Lower leg skin (tissue), 4 donors: ENCODE results near the gene PGAP3. TPM values are rescaled to one million over a fixed set of nuclear protein-coding genes. Genes with fewer than 3 reads are reported as not detected.

Source experiments
- DNase-seq, 2 donors: peaks; one replicate each; pipeline ENCODE4 v3.0.0-alpha.2; 2019; ENCODE audit warnings: low spot score in 2 of 2
- H3K4me3 ChIP-seq: fragments of 200-600 bp; sonication (generic); 2 replicates; pipeline ENCODE4 v1.5.1; 2017; ENCODE audit warnings: mild to moderate bottlenecking, low read depth; ENCODE audit not compliant: poor library complexity, severe bottlenecking
- POLR2A ChIP-seq, 2 donors: fragments of 450-650 bp; IDR thresholded peaks; one replicate each; pipeline ENCODE4 v1.6.1; 2016 to 2017; ENCODE audit warnings: antibody characterized with exemption in 2 of 2, mild to moderate bottlenecking in 1 of 2, moderate library complexity in 1 of 2
- WGBS, 2 donors: methylation state at CpG; one replicate each; pipeline ENCODE4 v1.1.5; 2018; 5-methylcytosine and 5-hydroxymethylcytosine counted together
- intact Hi-C: fragments of 100-400 bp; cut with DNase I; formaldehyde crosslinking; loops from one replicate; pipeline ENCODE4 v1.15.0; 2023; ENCODE audit warnings: low total_unique reads
- total RNA-seq, 4 donors: library from RNA; depleted of rRNA; stranded (reverse); fragments of >200 nt; gene quantifications; one replicate each; pipeline ENCODE4 v1.1.0, GENCODE V29; 2016
- TF ChIP-seq, protein P1 (sequence below), 3 donors: fragments of 450-650 bp; IDR thresholded peaks; one replicate each; pipeline ENCODE4 v1.5.1; 2016; ENCODE audit warnings: antibody characterized with exemption in 3 of 3, mild to moderate bottlenecking in 3 of 3, moderate library complexity in 2 of 3

Gene PGAP3
- total RNA-seq, 4 donors from 2014 or later = 24.2 to 41.4 (median 28.8) TPM

DNA sequence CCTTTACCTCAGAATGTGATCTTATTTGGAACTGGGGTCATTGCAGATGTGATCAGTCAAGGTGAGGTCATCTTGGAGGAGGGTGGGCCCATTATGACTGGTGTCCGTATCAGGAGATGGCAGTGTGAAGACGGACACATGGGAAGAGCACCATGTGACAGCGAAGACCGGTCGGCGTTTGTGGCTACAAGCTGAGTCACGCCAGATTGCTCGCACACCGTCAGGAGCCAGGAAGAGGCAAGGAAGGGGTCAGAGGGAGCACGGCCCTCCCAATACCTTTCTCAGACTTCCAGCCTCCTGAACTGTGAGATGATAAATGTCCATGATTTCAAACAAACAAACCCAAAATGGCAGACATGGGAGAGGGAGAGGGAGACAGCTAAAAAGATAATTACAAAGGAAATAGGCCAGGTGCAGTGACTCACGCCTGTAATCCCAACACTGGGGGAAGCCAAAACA, 37.7 kb downstream of the PGAP3 start:
- TF ChIP-seq POLR2A (IDR thresholded peaks at IDR 0.05) = no peak
- TF ChIP-seq, protein P1, sequence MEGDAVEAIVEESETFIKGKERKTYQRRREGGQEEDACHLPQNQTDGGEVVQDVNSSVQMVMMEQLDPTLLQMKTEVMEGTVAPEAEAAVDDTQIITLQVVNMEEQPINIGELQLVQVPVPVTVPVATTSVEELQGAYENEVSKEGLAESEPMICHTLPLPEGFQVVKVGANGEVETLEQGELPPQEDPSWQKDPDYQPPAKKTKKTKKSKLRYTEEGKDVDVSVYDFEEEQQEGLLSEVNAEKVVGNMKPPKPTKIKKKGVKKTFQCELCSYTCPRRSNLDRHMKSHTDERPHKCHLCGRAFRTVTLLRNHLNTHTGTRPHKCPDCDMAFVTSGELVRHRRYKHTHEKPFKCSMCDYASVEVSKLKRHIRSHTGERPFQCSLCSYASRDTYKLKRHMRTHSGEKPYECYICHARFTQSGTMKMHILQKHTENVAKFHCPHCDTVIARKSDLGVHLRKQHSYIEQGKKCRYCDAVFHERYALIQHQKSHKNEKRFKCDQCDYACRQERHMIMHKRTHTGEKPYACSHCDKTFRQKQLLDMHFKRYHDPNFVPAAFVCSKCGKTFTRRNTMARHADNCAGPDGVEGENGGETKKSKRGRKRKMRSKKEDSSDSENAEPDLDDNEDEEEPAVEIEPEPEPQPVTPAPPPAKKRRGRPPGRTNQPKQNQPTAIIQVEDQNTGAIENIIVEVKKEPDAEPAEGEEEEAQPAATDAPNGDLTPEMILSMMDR (IDR thresholded peaks at IDR 0.05) = no peak
- no peak overlapping the region for H3K4me3 ChIP-seq
- intact Hi-C loops = no loop called here
- WGBS, 2 donors = 86 to 92% methylated on average over 11 of the region's 11 CpGs
- no peak for DNase-seq

DNA sequence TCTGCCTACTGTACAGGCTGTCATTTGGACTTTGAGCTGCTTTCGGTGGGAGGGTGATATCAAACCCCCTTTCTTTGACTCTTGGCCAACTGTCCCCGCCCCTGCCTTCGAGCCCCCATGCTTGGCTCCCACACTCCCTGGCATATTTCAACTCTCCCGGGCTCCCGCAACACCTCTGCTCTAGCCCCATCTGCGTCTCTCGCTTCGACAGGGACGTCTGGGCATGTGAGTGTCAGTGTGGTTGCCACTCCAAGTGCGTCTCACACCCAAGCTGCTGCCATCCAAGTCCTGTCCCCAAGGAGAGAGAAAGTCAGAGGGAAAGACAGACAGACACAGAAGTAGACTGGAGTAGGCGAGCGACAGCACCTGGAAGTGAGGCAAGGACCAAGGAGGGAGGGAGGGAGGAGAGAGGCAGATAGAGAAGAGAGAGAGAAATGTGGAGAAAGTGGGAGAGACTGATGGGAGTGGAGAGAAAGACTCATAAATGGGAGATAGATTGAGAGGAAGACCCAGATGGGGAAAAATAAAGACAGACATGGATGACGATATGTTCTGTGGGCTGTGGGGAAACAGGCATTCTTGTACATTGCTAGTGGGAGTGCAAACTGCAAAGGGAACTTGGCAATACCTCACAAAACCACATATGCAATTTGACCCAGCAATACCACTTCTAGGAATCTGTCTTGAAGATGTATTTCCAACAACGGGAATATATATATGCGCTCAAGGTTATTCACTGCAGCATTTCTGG, 39.1 kb downstream of the PGAP3 start:
- DNase-seq = no peak
- WGBS, 2 donors = 78% methylated on average over 15 of the region's 15 CpGs
- H3K4me3 ChIP-seq = no peak overlapping the region
- intact Hi-C loops = no loop called here
- TF ChIP-seq, protein P1 (IDR thresholded peaks at IDR 0.05) = no peak
- no peak for TF ChIP-seq POLR2A (IDR thresholded peaks at IDR 0.05)

DNA sequence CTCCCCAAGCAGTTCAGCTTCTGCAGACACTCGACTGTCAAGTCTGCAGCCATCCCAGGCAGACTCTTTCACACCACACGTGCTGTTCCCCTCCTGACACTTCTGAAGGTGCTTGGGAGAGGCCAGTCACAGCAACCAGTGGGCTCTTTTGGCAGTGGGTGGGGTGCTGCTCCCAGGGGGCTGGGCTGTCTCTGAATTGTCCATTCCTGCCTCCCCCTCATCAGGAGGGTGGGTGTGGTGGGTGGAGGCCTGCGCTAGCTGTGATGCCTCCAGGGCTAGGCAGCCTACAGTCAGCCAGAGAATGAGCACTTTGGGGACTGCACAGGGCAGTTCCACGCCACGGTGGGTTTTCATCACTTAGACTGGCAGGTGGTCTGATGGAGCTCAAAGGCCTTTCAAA, 40.6 kb downstream of the PGAP3 start:
- intact Hi-C loops = no loop called here
- 54 to 68% methylated on average over 4 to 5 of the region's 5 CpGs for WGBS, 2 donors
- TF ChIP-seq POLR2A (IDR thresholded peaks at IDR 0.05) = no peak
- TF ChIP-seq, protein P1 (IDR thresholded peaks at IDR 0.05) = no peak
- no peak for DNase-seq
- no peak overlapping the region for H3K4me3 ChIP-seq

DNA sequence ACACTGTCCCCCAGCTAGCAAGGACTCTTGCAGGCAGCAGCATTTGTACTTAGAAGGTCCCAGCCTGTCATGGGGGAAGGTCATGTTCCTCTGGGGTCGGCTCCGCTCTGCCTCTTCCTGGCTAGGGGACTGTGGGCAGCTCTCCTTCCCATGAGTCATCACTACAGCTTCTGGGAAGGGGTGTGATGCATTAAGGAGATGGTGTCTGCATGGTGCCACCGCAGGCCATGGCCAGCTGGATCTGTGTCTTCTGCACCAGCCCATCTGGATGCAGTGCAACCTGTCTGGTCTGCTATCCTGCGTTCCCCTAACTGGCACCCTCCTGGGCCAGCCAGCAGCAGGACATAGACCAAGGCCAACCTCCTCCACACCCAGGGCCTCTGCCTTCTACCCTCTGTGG, 44.6 kb downstream of the PGAP3 start:
- intact Hi-C loops = no loop called here
- no peak for TF ChIP-seq POLR2A (IDR thresholded peaks at IDR 0.05)
- TF ChIP-seq, protein P1 (IDR thresholded peaks at IDR 0.05) = no peak
- WGBS, 2 donors = 30 to 43% methylated on average over 4 of the region's 4 CpGs
- no peak overlapping the region for H3K4me3 ChIP-seq
- no peak for DNase-seq

DNA sequence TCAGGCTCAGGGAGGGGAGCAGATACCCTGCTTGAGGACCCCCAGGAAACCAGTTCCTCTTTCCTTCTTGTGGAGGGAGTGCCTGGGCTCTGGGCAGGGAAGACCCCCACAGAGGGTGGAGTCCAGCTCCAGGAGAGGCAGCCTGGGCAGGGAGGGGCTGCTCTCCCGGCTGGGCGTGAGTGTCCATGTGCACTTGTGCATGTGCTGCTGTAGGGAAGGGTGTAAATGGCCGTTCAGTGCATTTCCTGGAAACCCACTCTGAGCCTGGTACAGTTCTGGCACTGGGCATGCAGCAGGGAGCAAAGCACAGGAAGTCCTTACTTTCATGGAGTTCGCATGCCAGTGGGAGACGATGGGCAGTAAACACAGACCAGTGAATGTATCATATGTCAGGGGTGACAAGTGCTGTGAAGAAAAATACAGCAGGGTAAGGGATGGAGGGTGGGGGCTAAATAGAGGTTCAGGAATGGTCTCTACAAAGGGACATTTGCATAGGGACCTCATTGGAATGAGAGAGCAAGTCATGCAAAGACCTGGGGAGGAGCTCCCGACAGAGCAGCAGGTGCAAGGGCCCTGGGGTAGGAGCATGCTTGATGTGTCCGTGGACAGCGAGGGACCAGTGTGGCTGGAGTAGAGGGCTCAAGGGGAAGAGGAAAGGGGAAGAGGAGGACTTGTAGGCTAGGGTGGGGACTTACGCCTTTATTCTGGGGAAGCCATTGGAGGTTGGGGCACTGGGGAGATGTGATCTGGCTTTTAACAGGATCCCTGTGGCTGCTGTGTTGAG, 45.4 kb downstream of the PGAP3 start:
- 79 to 84% methylated on average over 9 of the region's 9 CpGs for WGBS, 2 donors
- intact Hi-C loops = no loop called here
- DNase-seq = no peak
- TF ChIP-seq, protein P1 (IDR thresholded peaks at IDR 0.05) = no peak
- no peak for TF ChIP-seq POLR2A (IDR thresholded peaks at IDR 0.05)
- no peak overlapping the region for H3K4me3 ChIP-seq
